DMS153 treated with DMSO at 0.1 percent for 48 hours (cell line): ENCODE results near the gene GTF2IRD1.
"Not testable (repeated sequence)": the region's sequence is repeated elsewhere in the genome, so short reads cannot be mapped to it uniquely, and the experiment has no call there.

Experiments
- DNase-seq: peaks from one replicate; lab custom pipeline; 2025; ENCODE audit not compliant: unreplicated experiment; lab: John Stamatoyannopoulos, UW

GTF2IRD1 gene

DNA sequence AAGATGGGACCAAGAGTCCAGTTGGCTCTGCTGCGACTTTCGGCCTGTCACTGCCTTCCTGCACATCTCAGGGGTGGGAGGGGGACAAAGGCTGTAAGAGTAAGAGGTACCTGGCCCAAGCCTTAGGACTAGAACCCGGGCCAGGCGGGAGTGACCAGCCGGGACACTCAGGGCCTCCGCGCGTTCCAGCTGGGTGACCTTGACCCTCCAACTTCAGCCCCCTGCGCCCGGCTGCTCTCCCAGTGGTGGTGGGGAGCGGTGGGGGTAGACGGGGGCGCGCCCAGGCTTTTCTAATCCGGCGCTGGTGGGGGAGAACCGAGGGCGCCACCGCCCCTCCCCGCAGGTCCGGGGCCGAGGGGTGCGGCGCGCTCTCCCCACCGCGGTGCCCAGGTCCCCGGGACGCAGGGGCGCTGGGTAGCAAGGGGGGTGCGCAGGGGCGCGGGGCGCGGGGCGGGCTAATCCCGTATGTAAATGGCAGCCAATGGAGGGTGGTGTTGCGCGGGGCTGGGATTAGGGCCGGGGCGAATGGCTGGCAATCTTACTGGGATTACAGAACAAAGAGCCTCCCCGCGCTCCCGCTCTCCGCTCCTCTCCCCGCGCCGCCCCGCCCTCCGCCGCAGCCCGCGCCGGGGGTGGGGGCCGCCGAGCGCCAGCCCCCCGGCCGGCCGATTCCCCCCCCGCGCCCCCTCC is at the start of gene GTF2IRD1:
GTF2IRD1 (plus strand) TSS at position 585 of the 690 bp plus-strand sequence. CDS start 54,175 bp downstream, outside the sequence.
- no peak for DNase-seq

DNA sequence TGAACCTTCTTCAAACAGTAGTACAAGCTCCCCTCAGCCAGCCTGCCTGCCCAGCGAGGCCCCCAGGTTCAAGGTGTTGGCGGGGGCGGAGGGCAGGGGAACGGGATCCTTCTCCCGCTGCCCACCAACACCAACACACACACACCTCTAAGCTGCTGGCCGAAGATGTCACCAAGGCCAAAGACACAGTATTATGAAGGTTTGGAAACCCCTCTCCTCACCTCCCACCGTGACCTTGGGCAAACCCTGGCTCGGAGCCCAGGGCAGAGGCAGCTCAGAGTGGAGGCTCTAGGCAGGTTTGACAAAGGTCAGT is 49.4 kb upstream of the GTF2IRD1 start:
- no peak for DNase-seq

DNA sequence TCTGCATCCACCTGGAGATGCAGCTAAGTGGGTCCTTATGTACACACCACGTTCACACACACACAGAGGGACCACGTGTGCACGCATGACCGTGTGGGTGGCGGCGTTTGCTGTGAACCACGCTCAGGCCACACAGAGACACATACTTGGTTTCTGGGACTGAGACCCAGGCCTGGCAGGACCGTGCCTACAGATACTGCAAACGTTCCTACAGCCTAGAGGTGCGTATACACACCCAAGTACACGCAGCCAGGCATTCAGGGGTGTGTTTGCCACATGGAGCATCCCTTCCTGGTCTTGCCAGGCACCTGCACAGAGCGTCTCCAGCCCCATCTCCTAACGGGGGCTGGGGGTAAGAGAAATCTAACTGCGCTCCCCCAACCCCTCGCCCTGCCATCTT is 49.0 kb upstream of the GTF2IRD1 start:
- DNase-seq = no peak

GRCh38 chr7:74405191-74405898 is 48.4 kb upstream of the GTF2IRD1 start:
- no peak for DNase-seq

DNA sequence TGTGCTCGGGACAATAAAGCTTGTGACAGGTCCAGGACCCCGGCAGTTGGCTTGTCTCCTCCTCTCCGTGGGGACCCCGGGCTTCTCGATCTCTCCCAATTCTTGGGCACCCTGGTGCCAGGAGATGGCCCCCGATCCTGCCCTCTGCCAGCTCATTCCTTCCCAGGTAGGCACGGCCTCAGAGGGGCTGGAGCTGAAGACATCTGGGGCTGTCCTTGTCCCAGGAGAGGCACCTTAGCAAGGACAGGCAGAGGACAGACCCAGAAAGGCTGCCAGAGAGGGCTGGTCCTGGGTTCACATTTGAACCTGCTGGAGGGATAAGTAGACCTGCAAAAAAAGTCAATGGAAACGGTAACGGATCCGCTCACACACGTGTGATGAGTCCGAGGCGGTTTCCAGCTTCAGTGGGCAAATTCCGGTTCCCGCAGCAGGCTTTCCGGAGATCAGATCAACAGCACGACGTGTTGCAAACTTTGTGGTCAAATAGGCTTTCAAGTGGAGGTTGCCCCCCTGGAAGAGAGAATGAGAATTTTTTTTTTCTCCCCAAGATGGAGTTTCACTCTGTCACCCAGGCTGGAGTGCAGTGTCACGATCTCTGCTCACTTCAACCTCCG is 47.7 kb upstream of the GTF2IRD1 start:
- DNase-seq = no peak

- DNase-seq = no peak
Observed at GRCh38 chr7:74407958-74408357, 45.7 kb upstream of the GTF2IRD1 start.

DNA sequence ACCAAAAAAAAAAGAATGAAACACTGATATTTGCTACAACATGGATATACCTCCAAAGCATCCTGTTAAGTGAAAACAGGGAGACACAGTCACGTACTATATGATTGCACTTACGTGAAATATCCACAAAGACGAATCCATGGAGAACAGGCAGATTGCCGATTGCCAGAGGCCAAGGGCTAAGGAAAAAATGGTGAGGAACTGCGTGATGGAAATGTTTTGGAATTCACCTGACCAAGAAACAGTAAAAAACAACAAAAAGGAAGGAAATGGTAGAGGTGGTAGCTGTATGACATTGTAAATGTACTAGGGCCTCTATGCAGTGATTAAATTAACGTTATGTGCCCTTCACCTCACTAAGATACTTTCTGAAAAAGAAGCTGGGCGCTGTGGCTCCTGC is 44.1 kb upstream of the GTF2IRD1 start:
- DNase-seq = no peak

DNA sequence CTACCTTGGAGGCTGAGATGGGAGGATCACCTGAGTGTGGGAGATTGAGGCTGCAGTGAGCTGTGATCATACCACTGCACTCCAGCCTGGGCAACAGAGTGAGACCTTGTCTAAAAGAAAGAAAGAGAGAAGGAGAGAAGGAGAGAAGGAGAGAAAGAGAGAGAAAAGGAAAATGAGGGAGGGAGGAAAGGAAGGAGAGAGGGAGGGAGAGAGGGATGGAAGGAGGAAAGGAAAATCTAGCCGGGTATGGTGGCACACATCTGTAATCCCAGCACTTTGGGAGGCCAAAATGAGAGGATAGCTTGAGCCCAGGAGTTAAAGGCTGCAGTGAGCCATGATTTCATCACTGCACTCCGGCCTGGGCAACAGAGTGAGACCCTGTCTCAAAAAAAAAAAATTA is 42.9 kb upstream of the GTF2IRD1 start:
- no peak for DNase-seq

DNA sequence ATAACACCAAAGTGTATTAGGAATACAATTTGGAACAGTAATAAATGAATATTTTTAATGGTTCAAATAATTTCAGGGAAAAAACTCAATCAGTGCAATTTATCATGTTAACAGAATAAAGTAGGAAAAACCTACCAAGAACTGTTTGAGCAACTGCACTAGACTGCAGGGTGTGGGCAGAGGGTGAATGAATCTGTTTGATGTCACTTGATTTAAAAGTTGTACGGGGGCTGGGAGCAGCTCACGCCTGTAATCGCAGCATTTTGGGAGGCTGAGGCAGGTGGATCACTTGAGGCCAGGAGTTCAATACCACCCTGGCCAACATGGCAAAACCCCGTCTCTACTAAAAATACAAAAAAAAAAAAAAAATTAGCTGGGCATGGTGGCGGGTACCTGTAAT is 42.1 kb upstream of the GTF2IRD1 start:
- DNase-seq = not testable (repeated sequence)

GRCh38 chr7:74412056-74412455 is 41.6 kb upstream of the GTF2IRD1 start:
- no peak for DNase-seq

- DNase-seq = no peak
Observed at GRCh38 chr7:74412603-74413002, 41.1 kb upstream of the GTF2IRD1 start.

DNA sequence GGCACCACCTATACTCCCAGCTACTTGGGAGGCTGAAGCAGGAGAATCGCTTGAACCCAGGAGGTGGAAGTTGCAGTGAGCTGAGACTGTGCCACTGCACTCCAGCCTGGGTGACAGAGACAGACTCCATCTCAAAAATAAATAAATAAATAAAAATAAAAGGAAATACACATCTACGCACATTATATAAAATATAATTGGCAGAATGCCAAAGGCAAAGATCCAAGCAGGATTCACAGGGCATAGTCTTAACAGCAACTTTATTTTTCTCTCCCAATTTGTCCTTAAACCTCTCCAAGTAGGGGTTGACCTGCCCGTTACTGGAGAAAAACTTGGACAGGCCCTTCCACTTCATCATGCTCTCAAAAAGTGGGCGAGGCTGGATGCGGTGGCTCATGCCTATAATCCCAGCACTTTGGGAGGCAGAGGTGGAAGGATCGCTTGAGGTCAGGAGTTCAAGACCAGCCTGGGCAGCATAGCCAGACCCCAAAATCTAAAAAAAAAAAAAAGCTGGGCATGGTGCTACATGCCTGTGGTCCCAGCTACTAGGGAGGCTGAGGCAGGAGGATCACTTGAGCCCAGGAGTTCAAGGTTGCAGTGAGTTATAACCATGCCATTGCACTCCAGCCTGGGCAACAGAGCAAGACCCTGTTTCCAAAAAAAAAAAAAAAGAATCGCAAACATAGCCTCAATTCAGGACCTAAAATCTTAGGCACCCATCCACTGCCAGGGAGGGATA is 38.9 kb upstream of the GTF2IRD1 start:
- DNase-seq = not testable (repeated sequence)

GRCh38 chr7:74417419-74417971 is 36.2 kb upstream of the GTF2IRD1 start:
- no peak for DNase-seq

DNA sequence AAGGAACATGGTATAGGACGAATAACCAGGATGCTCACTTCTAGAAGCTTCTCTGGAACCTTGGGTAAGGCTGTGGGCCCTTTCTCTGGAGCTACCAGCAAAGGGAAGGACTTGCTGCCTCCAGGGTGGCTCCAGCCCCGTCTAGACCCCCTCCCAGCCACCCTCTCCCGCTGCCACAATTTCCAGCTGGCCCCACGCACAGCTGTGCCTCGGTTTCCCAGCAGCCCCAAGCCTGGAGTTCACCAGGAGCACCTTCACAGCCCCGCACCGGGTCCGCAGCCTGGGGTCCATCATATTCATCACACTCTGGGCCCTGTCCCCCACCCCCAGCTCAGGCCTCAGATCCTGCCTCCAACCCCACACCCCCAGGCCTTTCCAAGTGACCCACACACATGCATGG is 35.6 kb upstream of the GTF2IRD1 start:
- no peak for DNase-seq

- DNase-seq = no peak
Observed at GRCh38 chr7:74418538-74418937, 35.2 kb upstream of the GTF2IRD1 start.

DNA sequence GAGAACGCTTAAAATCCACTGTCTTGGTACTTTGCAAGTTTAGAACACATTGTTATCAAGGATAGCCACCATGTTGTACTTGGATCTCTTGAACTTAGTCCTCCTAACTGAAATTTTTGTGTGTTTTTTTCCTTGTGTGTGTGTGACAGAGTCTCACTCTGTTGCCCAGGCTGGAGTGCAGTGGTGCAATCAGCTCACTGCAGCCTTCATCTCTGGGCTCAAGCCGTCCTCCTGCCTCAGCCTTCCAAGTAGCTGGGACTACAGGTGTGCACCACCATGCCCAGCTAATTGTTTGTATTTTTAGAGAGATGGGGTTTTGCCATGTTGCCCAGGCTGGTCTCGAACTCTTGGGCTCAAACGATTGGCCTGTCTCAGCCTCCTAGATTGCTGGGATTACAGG is 34.5 kb upstream of the GTF2IRD1 start:
- not testable (repeated sequence) for DNase-seq

DNA sequence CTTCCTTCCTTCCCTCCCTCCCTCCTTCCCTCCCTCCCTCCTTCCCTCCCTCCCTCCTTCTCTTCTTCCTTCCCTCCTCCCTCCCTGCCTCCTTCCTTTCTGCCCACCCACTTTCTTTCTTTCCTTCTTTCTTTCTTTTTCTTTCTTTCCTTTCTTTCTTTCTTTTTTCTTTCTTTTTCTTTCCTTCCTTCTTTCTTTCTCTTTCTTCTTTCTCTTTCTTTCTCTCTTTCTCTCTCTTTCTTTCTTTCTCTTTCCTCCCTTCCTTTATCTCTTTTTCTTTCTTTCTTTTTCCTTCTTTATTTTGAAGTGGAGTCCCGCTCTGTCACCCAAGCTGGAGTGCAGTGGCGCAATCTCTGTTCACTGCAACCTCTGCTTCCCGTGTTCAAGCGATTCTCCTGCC is 33.7 kb upstream of the GTF2IRD1 start:
- no peak for DNase-seq

GRCh38 chr7:74424291-74424880 is 29.3 kb upstream of the GTF2IRD1 start:
- no peak for DNase-seq

DNA sequence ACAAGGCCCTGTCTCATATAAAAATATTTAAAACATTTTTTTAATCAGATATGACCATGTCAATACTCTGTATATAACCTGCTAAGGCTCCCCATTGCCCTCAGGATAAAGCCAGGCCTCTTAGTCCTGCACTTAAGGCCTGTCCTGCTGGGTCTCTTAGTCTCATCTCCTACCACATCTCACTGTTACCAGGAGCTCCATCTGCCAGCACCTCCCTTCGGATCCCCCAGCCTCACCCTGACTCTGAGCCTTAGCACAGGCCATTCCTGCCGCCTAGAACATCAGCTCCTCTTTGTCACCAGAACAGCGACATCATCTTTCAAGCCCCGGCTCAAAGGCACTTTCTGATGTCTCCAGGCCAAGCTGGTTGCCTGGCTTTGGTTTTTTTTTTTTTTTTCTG is 25.7 kb upstream of the GTF2IRD1 start:
- DNase-seq = no peak

DNA sequence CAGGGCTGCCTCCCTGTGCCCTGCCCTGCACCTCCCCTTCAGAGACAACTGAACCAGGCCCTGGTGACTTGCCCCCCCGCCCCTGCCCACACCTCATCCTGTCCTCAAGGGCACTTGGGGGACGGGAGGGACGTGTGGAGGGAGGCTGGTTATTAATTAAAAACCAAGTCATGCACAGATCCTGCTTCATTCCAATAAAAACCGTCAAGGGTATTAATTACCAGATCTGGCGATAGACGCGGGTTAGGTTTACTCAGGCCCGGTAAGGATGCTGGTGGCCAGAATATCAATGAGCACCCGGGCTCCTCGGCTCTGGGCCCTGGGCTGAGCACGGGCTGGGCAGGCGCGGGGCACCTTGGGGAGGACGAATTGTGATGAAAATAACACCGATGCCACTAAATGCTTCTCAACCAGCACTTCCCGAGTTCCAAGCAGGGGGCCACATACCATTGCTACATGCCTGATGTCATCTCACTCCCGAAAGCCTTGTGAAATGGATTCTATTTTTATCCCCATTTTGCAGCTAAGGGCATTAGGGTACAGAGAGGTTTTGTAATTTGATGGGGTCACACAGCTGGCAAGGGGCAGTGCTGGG is 24.5 kb upstream of the GTF2IRD1 start:
- no peak for DNase-seq

DNA sequence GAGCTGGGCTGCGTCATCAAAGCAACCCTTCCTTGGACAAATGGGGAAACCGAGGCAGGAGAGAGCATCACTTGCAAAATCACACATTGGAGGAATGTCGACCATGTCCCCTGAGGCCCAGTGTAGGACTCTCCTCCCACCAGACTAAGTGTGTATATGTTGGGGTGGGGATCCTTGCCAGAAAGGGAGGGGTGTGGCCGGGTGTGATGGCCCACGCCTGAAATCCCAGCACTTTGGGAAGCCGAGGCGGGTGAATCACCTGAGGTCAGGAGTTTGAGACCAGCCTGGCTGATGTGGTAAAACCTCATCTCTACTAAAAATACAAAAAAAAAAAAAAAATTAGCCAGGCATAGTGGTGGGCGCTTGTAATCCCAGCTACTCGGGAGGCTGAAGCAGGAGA is 23.3 kb upstream of the GTF2IRD1 start:
- DNase-seq = not testable (repeated sequence)
